ENCODE results near the gene EN1.

DNA sequence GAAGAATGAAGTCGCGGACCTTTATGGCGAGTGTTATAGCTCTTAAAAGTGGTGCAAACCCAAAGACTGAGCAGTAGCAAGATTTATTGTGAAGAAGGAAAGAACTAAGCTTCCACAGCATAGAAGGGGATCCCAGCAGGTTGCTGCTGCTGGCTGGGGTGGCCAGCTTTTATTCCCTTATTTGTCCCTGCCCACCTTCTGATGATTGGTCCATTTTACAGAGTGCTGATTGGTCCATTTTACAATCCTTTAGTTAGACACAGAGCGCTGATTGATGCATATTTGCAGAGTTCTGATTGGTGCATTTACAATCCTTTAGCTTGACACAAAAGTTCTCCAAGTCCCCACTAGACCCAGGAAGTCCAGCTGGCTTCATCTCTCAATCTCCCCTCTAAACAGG is 36.3 kb upstream of the EN1 start:
- TF ChIP-seq, protein P1, sequence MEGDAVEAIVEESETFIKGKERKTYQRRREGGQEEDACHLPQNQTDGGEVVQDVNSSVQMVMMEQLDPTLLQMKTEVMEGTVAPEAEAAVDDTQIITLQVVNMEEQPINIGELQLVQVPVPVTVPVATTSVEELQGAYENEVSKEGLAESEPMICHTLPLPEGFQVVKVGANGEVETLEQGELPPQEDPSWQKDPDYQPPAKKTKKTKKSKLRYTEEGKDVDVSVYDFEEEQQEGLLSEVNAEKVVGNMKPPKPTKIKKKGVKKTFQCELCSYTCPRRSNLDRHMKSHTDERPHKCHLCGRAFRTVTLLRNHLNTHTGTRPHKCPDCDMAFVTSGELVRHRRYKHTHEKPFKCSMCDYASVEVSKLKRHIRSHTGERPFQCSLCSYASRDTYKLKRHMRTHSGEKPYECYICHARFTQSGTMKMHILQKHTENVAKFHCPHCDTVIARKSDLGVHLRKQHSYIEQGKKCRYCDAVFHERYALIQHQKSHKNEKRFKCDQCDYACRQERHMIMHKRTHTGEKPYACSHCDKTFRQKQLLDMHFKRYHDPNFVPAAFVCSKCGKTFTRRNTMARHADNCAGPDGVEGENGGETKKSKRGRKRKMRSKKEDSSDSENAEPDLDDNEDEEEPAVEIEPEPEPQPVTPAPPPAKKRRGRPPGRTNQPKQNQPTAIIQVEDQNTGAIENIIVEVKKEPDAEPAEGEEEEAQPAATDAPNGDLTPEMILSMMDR (IDR thresholded peaks at IDR 0.05 in 2 of 3, conservative IDR thresholded peaks at IDR 0.05 in 1 of 3; ENCODE audit: borderline replicate concordance in 1 of 3, insufficient read depth in 1 of 3, low read depth in 2 of 3, low read length in 2 of 3), result no peak
- TF ChIP-seq CEBPB (IDR thresholded peaks at IDR 0.05; ENCODE audit: low read depth) (no peak), EZH2 (IDR thresholded peaks at IDR 0.05) (no peak), POLR2AphosphoS5 (IDR thresholded peaks at IDR 0.05; ENCODE audit: low read depth, low read length) (no peak), TCF7L2 (IDR thresholded peaks at IDR 0.05; ENCODE audit: borderline replicate concordance, extremely low read depth, insufficient read depth, insufficient read length) (no peak)
- TF ChIP-seq, protein P2, sequence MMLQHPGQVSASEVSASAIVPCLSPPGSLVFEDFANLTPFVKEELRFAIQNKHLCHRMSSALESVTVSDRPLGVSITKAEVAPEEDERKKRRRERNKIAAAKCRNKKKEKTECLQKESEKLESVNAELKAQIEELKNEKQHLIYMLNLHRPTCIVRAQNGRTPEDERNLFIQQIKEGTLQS (IDR thresholded peaks at IDR 0.05), result no peak
- TF ChIP-seq, protein P3, sequence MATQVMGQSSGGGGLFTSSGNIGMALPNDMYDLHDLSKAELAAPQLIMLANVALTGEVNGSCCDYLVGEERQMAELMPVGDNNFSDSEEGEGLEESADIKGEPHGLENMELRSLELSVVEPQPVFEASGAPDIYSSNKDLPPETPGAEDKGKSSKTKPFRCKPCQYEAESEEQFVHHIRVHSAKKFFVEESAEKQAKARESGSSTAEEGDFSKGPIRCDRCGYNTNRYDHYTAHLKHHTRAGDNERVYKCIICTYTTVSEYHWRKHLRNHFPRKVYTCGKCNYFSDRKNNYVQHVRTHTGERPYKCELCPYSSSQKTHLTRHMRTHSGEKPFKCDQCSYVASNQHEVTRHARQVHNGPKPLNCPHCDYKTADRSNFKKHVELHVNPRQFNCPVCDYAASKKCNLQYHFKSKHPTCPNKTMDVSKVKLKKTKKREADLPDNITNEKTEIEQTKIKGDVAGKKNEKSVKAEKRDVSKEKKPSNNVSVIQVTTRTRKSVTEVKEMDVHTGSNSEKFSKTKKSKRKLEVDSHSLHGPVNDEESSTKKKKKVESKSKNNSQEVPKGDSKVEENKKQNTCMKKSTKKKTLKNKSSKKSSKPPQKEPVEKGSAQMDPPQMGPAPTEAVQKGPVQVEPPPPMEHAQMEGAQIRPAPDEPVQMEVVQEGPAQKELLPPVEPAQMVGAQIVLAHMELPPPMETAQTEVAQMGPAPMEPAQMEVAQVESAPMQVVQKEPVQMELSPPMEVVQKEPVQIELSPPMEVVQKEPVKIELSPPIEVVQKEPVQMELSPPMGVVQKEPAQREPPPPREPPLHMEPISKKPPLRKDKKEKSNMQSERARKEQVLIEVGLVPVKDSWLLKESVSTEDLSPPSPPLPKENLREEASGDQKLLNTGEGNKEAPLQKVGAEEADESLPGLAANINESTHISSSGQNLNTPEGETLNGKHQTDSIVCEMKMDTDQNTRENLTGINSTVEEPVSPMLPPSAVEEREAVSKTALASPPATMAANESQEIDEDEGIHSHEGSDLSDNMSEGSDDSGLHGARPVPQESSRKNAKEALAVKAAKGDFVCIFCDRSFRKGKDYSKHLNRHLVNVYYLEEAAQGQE (IDR thresholded peaks at IDR 0.05; ENCODE audit: low read depth), result no peak
